B cell (primary cell): ENCODE results near the gene TYSND1.

Experiments used
- CTCF ChIP-seq: fragments of 200-600 bp; IDR thresholded peaks from one replicate; pipeline ENCODE4 v1.8.0; 2022; ENCODE audit warnings: antibody characterized with exemption, mild to moderate bottlenecking
- EZH2 ChIP-seq: IDR thresholded peaks from 2 replicates; pipeline ENCODE4 v1.6.1; 2012; ENCODE audit warnings: borderline replicate concordance, low read depth, mild to moderate bottlenecking, moderate library complexity, low read length; ENCODE audit not compliant: insufficient read depth, poor library complexity, severe bottlenecking

DNA sequence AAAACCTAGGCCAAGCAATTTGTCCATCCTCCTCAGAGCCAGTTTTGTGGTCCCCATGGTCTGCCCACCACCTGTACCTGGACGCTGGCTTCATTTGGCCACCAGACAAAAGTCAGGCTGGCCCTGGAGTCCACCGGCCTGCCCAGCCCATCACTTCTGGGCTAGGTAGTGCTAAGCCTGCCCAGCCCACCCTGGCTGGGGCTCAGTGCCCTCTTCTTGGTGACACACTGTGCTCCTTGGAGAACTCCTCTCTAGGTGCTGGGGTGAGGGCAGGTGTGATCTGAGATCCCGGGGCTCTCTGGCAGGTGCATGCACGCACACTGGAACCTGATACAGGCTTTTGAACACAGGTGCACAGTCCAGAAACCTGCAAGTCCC lies 15.0 kb downstream of the TYSND1 start:
- no peak for TF ChIP-seq CTCF
- no peak for TF ChIP-seq EZH2
